B cell (primary cell): ENCODE data around the gene HNRNPC. TPM values are rescaled to one million over a fixed set of nuclear protein-coding genes. Genes with fewer than 3 reads are reported as not detected.

Experiments
- ATAC-seq: fragments of 200-7000 bp; cut with Tn5 transposase; one replicate; pipeline ENCODE4 v1.10.0; 2021; ENCODE audit warnings: low read depth, mild to moderate bottlenecking, moderate number of reproducible peaks, moderate library complexity
- CTCF ChIA-PET: fragments of 350-600 bp; sonication (Branson Sonifier 250); formaldehyde crosslinking; loops from one replicate; lab custom pipeline; 2021; ENCODE audit warnings: antibody characterized with exemption, inconsistent platforms; lab: Charles Lee
- POLR2A ChIA-PET: fragments of 350-600 bp; sonication (Branson Sonifier 250); formaldehyde crosslinking; loops from one replicate; lab custom pipeline; 2021; ENCODE audit warnings: antibody characterized with exemption; lab: Charles Lee
- DNase-seq: peaks from one replicate; pipeline ENCODE4 v3.0.0; 2013
- H2AFZ ChIP-seq: 2 replicates; pipeline ENCODE4 v1.6.1; 2012; ENCODE audit warnings: mild to moderate bottlenecking, low read depth, low read length; ENCODE audit not compliant: insufficient read depth, poor library complexity, severe bottlenecking
- H3K27ac ChIP-seq, 2 donors: 1 replicate in 1 of 2; 2 replicates in 1 of 2; pipeline ENCODE4 v1.5.1; 2012 to 2013; ENCODE audit warnings: low read length in 2 of 2, mild to moderate bottlenecking in 2 of 2, moderate library complexity in 1 of 2
- H3K27me3 ChIP-seq, 4 experiments: fragments of 200-600 bp in 1 of 4; sonication (generic) in 1 of 4; replicated peaks in 1 of 4; 1 replicate in 2 of 4; 2 replicates in 2 of 4; pipeline versions ENCODE4 v1.6.1 to v1.7.0; 2013 to 2016; ENCODE audit warnings: low read length in 3 of 4, mild to moderate bottlenecking in 2 of 4, mixed read lengths in 1 of 4, moderate library complexity in 1 of 4; ENCODE audit not compliant: insufficient read depth in 4 of 4, control insufficient read depth in 3 of 4; ENCODE audit errors: control extremely low read depth in 1 of 4
- H3K36me3 ChIP-seq, 2 experiments: replicated peaks in 1 of 2; 1 replicate in 1 of 2; 2 replicates in 1 of 2; pipeline versions ENCODE4 v1.6.1 to v1.7.1; 2013; ENCODE audit warnings: low read length in 1 of 2; ENCODE audit not compliant: insufficient read depth in 2 of 2, control insufficient read depth in 1 of 2; ENCODE audit errors: control extremely low read depth in 1 of 2, extremely low read depth in 1 of 2
- H3K4me1 ChIP-seq, 2 donors: fragments of 200-600 bp in 1 of 2; sonication (generic) in 1 of 2; 1 replicate in 1 of 2; 2 replicates in 1 of 2; pipeline versions ENCODE4 v1.5.1 to v1.6.1; 2013 to 2017; ENCODE audit warnings: low read length in 2 of 2; ENCODE audit not compliant: control insufficient read depth in 2 of 2, insufficient read depth in 2 of 2
- H3K4me2 ChIP-seq: replicated peaks from 2 replicates; pipeline ENCODE3; 2012; ENCODE audit warnings: mild to moderate bottlenecking, low read depth, low read length; ENCODE audit not compliant: poor library complexity, severe bottlenecking
- H3K4me3 ChIP-seq, 5 experiments: fragments of 200-600 bp in 1 of 5; sonication (generic) in 1 of 5; 1 replicate in 3 of 5; 2 replicates in 2 of 5; pipeline versions ENCODE4 v1.5.1 to v1.7.0; 2011 to 2016; ENCODE audit warnings: low read length in 4 of 5, mild to moderate bottlenecking in 4 of 5, low read depth in 2 of 5, control low read depth in 1 of 5, moderate library complexity in 1 of 5; ENCODE audit not compliant: insufficient read depth in 1 of 5; ENCODE audit errors: control extremely low read depth in 1 of 5, extremely low read depth in 1 of 5
- H3K79me2 ChIP-seq: fragments of 200-600 bp; sonication (generic); one replicate; pipeline ENCODE4 v1.6.0; 2016; ENCODE audit warnings: low read length; ENCODE audit not compliant: control insufficient read depth, insufficient read depth
- H3K9ac ChIP-seq: fragments of 200-600 bp; sonication (generic); 2 replicates; pipeline ENCODE4 v1.6.1; 2017; ENCODE audit warnings: mild to moderate bottlenecking, low read length, moderate library complexity
- H3K9me3 ChIP-seq, 3 donors: one replicate each; pipeline versions ENCODE4 v1.6.1 to v1.7.1; 2013; ENCODE audit warnings: low read length in 2 of 3; ENCODE audit not compliant: control insufficient read depth in 2 of 3, insufficient read depth in 1 of 3; ENCODE audit errors: control extremely low read depth in 1 of 3
- H4K20me1 ChIP-seq: 2 replicates; pipeline ENCODE4 v1.6.0; 2012; ENCODE audit warnings: mild to moderate bottlenecking, low read length; ENCODE audit not compliant: insufficient read depth, control insufficient read depth, poor library complexity, severe bottlenecking
- H3K27ac Mint-ChIP-seq: one replicate; pipeline ENCODE4 v1.8.0; 2021; ENCODE audit warnings: mixed read lengths
- H3K27me3 Mint-ChIP-seq: one replicate; pipeline ENCODE4 v1.8.0; 2021; ENCODE audit warnings: mixed read lengths
- H3K4me1 Mint-ChIP-seq: one replicate; pipeline ENCODE4 v1.8.0; 2021; ENCODE audit warnings: mixed read lengths
- H3K4me3 Mint-ChIP-seq: one replicate; pipeline ENCODE4 v1.8.0; 2021; ENCODE audit warnings: mixed read lengths
- H3K9me3 Mint-ChIP-seq: one replicate; pipeline ENCODE4 v1.8.0; 2022; ENCODE audit warnings: mixed read lengths; ENCODE audit not compliant: insufficient read depth
- CTCF ChIP-seq: fragments of 200-600 bp; IDR thresholded peaks from one replicate; pipeline ENCODE4 v1.8.0; 2022; ENCODE audit warnings: antibody characterized with exemption, mild to moderate bottlenecking
- EZH2 ChIP-seq: IDR thresholded peaks from 2 replicates; pipeline ENCODE4 v1.6.1; 2012; ENCODE audit warnings: borderline replicate concordance, low read depth, mild to moderate bottlenecking, moderate library complexity, low read length; ENCODE audit not compliant: insufficient read depth, poor library complexity, severe bottlenecking
- WGBS: methylation state at CpG from one replicate; pipeline ENCODE4 v1.1.5; 2013; ENCODE audit warnings: missing lambda C conversion rate; ENCODE audit not compliant: insufficient coverage; 5-methylcytosine and 5-hydroxymethylcytosine counted together
- intact Hi-C: fragments of 100-400 bp; cut with micrococcal nuclease; formaldehyde crosslinking; loops from one replicate; pipeline ENCODE4 v1.10.0; 2022
- polyA plus RNA-seq: library from polyadenylated mRNA; depleted of rRNA; stranded (reverse); fragments of >200 nt; gene quantifications from 2 replicates; pipeline ENCODE4 v1.2.3, GENCODE V29; 2012
- total RNA-seq, 2 donors: library from RNA; stranded (reverse); fragments of 120-200 nt in 1 of 2; gene quantifications; 1 replicate in 1 of 2; 2 replicates in 1 of 2; pipeline versions ENCODE4 v1.2.3 to v1.2.4, GENCODE V29; 2013 to 2022

HNRNPC gene
- total and polyA plus RNA-seq, 2 donors (not counting 1 experiment from before 2014, with no cell fraction given): 358 to 497 TPM

GRCh38 chr14:21211509-21211908, 57.7 kb downstream of the HNRNPC start:
- Histone ChIP-seq H4K20me1 (peaks cover 47% of the 10 kb centered on the region), H3K27me3 (no peaks in the 10 kb centered on the region), H3K4me3 (no peak overlapping the region), H3K9ac (no peak overlapping the region), H2AFZ (no peak overlapping the region), H3K9me3 (no peaks in the 10 kb centered on the region), H3K27ac (no peak overlapping the region), H3K79me2 (peaks cover 61% of the 10 kb centered on the region), H3K4me2 (no peak overlapping the region), H3K4me1 (peaks cover 14 to 18% of the 10 kb centered on the region in 2 donors), H3K36me3 (peaks cover 14 to 88% of the 10 kb centered on the region in 2 experiments)
- intact Hi-C loops: no loop called here
- POLR2A ChIA-PET: no interaction called here
- no peak for TF ChIP-seq EZH2
- TF ChIP-seq CTCF: no peak
- Mint-ChIP-seq H3K27me3 (no peaks in the 10 kb centered on the region), H3K9me3 (no peaks in the 10 kb centered on the region), H3K4me1 (peaks cover 27% of the 10 kb centered on the region), H3K4me3 (no peak overlapping the region), H3K27ac (no peak overlapping the region)
- CTCF ChIA-PET: no interaction called here
- DNase-seq: no peak
- 94% methylated on average over 3 of the region's 3 CpGs for WGBS
- no peak for ATAC-seq

- peaks cover 46% of the 10 kb centered on the region for H3K79me2 ChIP-seq
- DNase-seq (no peak), ATAC-seq (no peak)
- H3K27me3 ChIP-seq: no peaks in the 10 kb centered on the region
- intact Hi-C loops: no loop called here
- no peak overlapping the region for H3K27ac ChIP-seq
- TF ChIP-seq EZH2 (no peak), CTCF (no peak)
- H3K4me3 ChIP-seq: no peak overlapping the region
- H4K20me1 ChIP-seq: peaks cover 33% of the 10 kb centered on the region
- no peak overlapping the region for H2AFZ ChIP-seq
- peaks cover 9 to 77% of the 10 kb centered on the region in 2 experiments for H3K36me3 ChIP-seq
- no peaks in the 10 kb centered on the region for H3K9me3 ChIP-seq
- H3K9ac ChIP-seq: no peak overlapping the region
- Mint-ChIP-seq H3K27me3 (no peaks in the 10 kb centered on the region), H3K4me1 (peaks cover 15% of the 10 kb centered on the region), H3K4me3 (no peak overlapping the region), H3K27ac (no peak overlapping the region), H3K9me3 (no peaks in the 10 kb centered on the region)
- no peak overlapping the region for H3K4me2 ChIP-seq
- no CpG with 5 or more reads among the region's 1 CpG for WGBS
- ChIA-PET POLR2A (no interaction called here), CTCF (no interaction called here)
- H3K4me1 ChIP-seq: peaks cover 4 to 13% of the 10 kb centered on the region in 2 donors
These were observed 59.2 kb downstream of the HNRNPC start for GRCh38 chr14:21210023-21210422.
